WERI-Rb-1 (cell line): ENCODE results near the gene FBXO15.

ENCODE experiments used
- DNase-seq: peaks from one replicate; pipeline ENCODE4 v3.0.0-alpha.2; 2020
- H3K27ac ChIP-seq: fragments of 250-450 bp; sonication (Bioruptor Pico); 2 replicates; pipeline ENCODE4 v1.5.1; 2020; ENCODE audit warnings: mild to moderate bottlenecking, moderate library complexity
- H3K27me3 ChIP-seq: fragments of 250-450 bp; sonication (Bioruptor Pico); 2 replicates; pipeline ENCODE4 v1.5.1; 2021; ENCODE audit warnings: mild to moderate bottlenecking, low read depth, moderate library complexity; ENCODE audit not compliant: insufficient read depth, severe bottlenecking
- H3K36me3 ChIP-seq: fragments of 250-450 bp; sonication (Bioruptor Pico); 2 replicates; pipeline ENCODE4 v1.5.1; 2020; ENCODE audit warnings: mild to moderate bottlenecking, moderate library complexity
- H3K4me3 ChIP-seq: 2 replicates; pipeline ENCODE4 v1.5.1; 2011; ENCODE audit warnings: low read depth, mild to moderate bottlenecking, control low read depth, low read length
- H3K9me3 ChIP-seq: fragments of 250-450 bp; sonication (Bioruptor Pico); 2 replicates; pipeline ENCODE4 v1.5.1; 2021; ENCODE audit warnings: mild to moderate bottlenecking, moderate library complexity; ENCODE audit not compliant: severe bottlenecking
- CTCF ChIP-seq: IDR thresholded peaks from 2 replicates; pipeline ENCODE4 v1.5.1; 2011; ENCODE audit warnings: low read depth, mild to moderate bottlenecking, control low read depth, inconsistent platforms, low read length

FBXO15 gene

GRCh38 chr18:74082742-74083556 lies 64.7 kb downstream of the FBXO15 start:
- Histone ChIP-seq H3K9me3 (no peaks in the 10 kb centered on the region), H3K27ac (no peak overlapping the region), H3K36me3 (no peaks in the 10 kb centered on the region), H3K27me3 (no peaks in the 10 kb centered on the region), H3K4me3 (no peak overlapping the region)
- no peak for TF ChIP-seq CTCF
- DNase-seq: no peak

- Histone ChIP-seq H3K27me3 (no peaks in the 10 kb centered on the region), H3K27ac (no peak overlapping the region), H3K4me3 (no peak overlapping the region), H3K9me3 (no peaks in the 10 kb centered on the region), H3K36me3 (no peaks in the 10 kb centered on the region)
- DNase-seq: peak; percentile 81
- peak; percentile 86 for TF ChIP-seq CTCF
Measured at GRCh38 chr18:74081966-74082741, 65.5 kb downstream of the FBXO15 start.

- no peak overlapping the region for H3K27ac ChIP-seq
- H3K36me3 ChIP-seq: no peaks in the 10 kb centered on the region
- no peak overlapping the region for H3K4me3 ChIP-seq
- no peak for TF ChIP-seq CTCF
- no peak for DNase-seq
- no peaks in the 10 kb centered on the region for H3K9me3 ChIP-seq
- H3K27me3 ChIP-seq: no peaks in the 10 kb centered on the region
Measured at GRCh38 chr18:74078257-74078656, 69.4 kb downstream of the FBXO15 start.

GRCh38 chr18:74074668-74075564 lies 72.7 kb downstream of the FBXO15 start:
- Histone ChIP-seq H3K27me3 (no peaks in the 10 kb centered on the region), H3K27ac (peak overlapping the region; percentile 31), H3K4me3 (no peak overlapping the region), H3K36me3 (no peaks in the 10 kb centered on the region), H3K9me3 (no peaks in the 10 kb centered on the region)
- no peak for DNase-seq
- no peak for TF ChIP-seq CTCF

GRCh38 chr18:74073957-74074667 lies 73.5 kb downstream of the FBXO15 start:
- no peak for DNase-seq
- Histone ChIP-seq H3K27ac (no peak overlapping the region), H3K27me3 (no peaks in the 10 kb centered on the region), H3K4me3 (no peak overlapping the region), H3K9me3 (no peaks in the 10 kb centered on the region), H3K36me3 (no peaks in the 10 kb centered on the region)
- TF ChIP-seq CTCF: no peak
